ENCODE data around the gene MIA3. TPM values are rescaled to one million over a fixed set of nuclear protein-coding genes. Genes with fewer than 3 reads are reported as not detected.

Gene MIA3
- total and polyA plus RNA-seq, 4 donors, result 20.7 to 69.3 (median 41.6) TPM

DNA sequence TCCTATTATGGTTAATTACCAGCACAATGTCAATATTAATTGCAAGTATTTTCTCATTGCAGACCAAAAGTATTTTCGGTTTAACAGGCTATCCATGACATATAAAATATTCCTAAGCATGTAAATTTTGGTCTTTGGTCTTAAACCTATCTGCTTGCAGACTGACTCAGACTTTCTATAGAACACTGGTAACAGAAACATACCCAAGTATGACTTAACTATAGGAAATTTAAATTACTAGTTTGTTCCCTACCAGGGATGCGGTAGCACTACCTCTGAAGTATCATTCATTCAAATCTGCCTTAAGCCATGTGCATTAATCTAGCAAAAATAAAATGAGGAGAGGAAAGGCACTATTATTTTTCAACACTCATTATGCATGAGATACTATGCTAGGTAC, 31.1 kb upstream of the MIA3 start:
- Histone ChIP-seq H3K9ac (ENCODE audit: insufficient read depth in 1 of 2, low read length in 2 of 2) (no peak overlapping the region), H3K9me3 (ENCODE audit: control insufficient read depth in 4 of 4, insufficient read depth in 3 of 4, low read length in 3 of 4) (no peaks in the 10 kb centered on the region), H3K4me1 (ENCODE audit: control insufficient read depth in 5 of 5, insufficient read depth in 5 of 5, low read length in 5 of 5) (peaks cover 0 to 13% (median 6%) of the 10 kb centered on the region in 5 donors), H3K36me3 (ENCODE audit: control insufficient read depth in 4 of 4, insufficient read depth in 4 of 4, low read length in 4 of 4) (peaks cover 0 to 16% (median 9%) of the 10 kb centered on the region in 4 donors), H3K4me3 (no peak overlapping the region), H3K27me3 (ENCODE audit: control insufficient read depth in 3 of 3, insufficient read depth in 3 of 3, low read length in 2 of 3) (no peaks in the 10 kb centered on the region), H3K27ac (ENCODE audit: low read depth in 1 of 2, low read length in 1 of 2) (no peak overlapping the region)
- TF ChIP-seq, protein P1, sequence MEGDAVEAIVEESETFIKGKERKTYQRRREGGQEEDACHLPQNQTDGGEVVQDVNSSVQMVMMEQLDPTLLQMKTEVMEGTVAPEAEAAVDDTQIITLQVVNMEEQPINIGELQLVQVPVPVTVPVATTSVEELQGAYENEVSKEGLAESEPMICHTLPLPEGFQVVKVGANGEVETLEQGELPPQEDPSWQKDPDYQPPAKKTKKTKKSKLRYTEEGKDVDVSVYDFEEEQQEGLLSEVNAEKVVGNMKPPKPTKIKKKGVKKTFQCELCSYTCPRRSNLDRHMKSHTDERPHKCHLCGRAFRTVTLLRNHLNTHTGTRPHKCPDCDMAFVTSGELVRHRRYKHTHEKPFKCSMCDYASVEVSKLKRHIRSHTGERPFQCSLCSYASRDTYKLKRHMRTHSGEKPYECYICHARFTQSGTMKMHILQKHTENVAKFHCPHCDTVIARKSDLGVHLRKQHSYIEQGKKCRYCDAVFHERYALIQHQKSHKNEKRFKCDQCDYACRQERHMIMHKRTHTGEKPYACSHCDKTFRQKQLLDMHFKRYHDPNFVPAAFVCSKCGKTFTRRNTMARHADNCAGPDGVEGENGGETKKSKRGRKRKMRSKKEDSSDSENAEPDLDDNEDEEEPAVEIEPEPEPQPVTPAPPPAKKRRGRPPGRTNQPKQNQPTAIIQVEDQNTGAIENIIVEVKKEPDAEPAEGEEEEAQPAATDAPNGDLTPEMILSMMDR (IDR thresholded peaks at IDR 0.05; ENCODE audit: control extremely low read depth, extremely low read depth), result no peak
- ATAC-seq (ENCODE audit: insufficient read depth, low FRiP score) (no peak), DNase-seq (no peak)
- 89 to 100% methylated on average over 2 of the region's 2 CpGs for WGBS, 2 donors

- Histone ChIP-seq H3K9ac (ENCODE audit: insufficient read depth in 1 of 2, low read length in 2 of 2) (no peak overlapping the region), H3K9me3 (ENCODE audit: control insufficient read depth in 4 of 4, insufficient read depth in 3 of 4, low read length in 3 of 4) (no peaks in the 10 kb centered on the region), H3K36me3 (ENCODE audit: control insufficient read depth in 4 of 4, insufficient read depth in 4 of 4, low read length in 4 of 4) (peaks cover 0 to 12% (median 5%) of the 10 kb centered on the region in 4 donors), H3K27ac (ENCODE audit: low read depth in 1 of 2, low read length in 1 of 2) (no peak overlapping the region), H3K4me3 (no peak overlapping the region), H3K4me1 (ENCODE audit: control insufficient read depth in 5 of 5, insufficient read depth in 5 of 5, low read length in 5 of 5) (peaks cover 0 to 13% (median 6%) of the 10 kb centered on the region in 5 donors), H3K27me3 (ENCODE audit: control insufficient read depth in 3 of 3, insufficient read depth in 3 of 3, low read length in 2 of 3) (no peaks in the 10 kb centered on the region)
- WGBS, 2 donors, result 84 to 88% methylated on average over 1 of the region's 1 CpG
- no peak for ATAC-seq (ENCODE audit: insufficient read depth, low FRiP score)
- no peak for DNase-seq
- TF ChIP-seq, protein P1 (IDR thresholded peaks at IDR 0.05; ENCODE audit: control extremely low read depth, extremely low read depth), result no peak
Observed at GRCh38 chr1:222588135-222588534, 29.8 kb upstream of the MIA3 start.

DNA sequence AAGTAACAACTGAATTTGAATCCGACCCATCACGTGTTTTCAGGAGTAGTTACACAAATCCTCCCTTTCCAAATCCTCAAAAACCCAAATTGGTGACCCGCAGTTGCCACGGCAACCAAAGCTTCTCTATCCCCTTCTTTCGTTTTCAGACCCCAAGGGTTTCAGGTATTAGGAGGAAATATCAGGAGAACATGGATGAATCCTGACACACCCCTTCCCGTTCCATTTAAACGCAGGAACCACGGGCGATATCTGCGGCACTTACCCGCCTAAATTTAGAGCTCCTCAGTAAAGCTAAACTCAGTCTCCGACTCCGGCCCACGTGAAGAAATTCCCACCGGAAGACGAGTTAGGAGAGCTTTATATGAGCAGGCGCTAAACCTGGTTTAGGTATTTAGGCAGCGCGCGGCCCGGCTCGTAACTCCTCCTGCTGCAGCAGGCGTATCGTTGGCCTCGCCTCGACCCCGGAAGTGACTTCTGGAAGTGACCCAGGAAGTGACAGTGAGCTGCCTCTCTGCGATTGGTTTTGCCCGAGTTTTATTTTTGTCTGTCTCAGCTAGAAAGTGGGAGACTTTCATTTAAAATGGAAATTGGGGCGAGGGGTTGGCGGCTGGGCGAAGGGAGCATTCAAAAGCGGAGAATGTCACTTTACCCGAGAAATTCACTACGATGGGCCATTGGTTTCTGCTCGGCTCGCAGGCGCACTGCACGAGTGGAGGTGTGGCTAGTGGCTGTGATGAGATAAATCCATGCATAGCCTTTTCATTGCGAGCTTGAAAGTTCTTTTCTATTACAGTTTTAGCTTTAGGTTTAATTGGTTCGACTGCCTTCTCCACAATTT, 28.2 kb upstream of the MIA3 start, which contains the start of gene TAF1A:
Gene TAF1A (minus strand): TSS at position 472 of the 841 bp plus-strand sequence.
- 0% methylated on average over 41 of the region's 41 CpGs for WGBS, 2 donors
- peak within 1 kb of the TSS; percentile 92 to 93 for H3K27ac ChIP-seq (ENCODE audit: low read depth in 1 of 2, low read length in 1 of 2)
- H3K9me3 ChIP-seq (ENCODE audit: control insufficient read depth in 4 of 4, insufficient read depth in 3 of 4, low read length in 3 of 4), result no peaks in the 10 kb centered on the region
- H3K36me3 ChIP-seq (ENCODE audit: control insufficient read depth in 4 of 4, insufficient read depth in 4 of 4, low read length in 4 of 4), result peaks cover 0 to 12% (median 4%) of the 10 kb centered on the region in 4 donors
- DNase-seq (peak; percentile 93 to 96 (median 94)), ATAC-seq (ENCODE audit: insufficient read depth, low FRiP score) (peak; percentile 99)
- H3K27me3 ChIP-seq (ENCODE audit: control insufficient read depth in 3 of 3, insufficient read depth in 3 of 3, low read length in 2 of 3), result no peaks in the 10 kb centered on the region
- peak within 1 kb of the TSS in 1 of 2 donors; percentile 93 for H3K9ac ChIP-seq (ENCODE audit: insufficient read depth in 1 of 2, low read length in 2 of 2)
- H3K4me1 ChIP-seq (ENCODE audit: control insufficient read depth in 5 of 5, insufficient read depth in 5 of 5, low read length in 5 of 5), result peaks cover 0 to 13% (median 6%) of the 10 kb centered on the region in 5 donors
- H3K4me3 ChIP-seq, result peak within 1 kb of the TSS; percentile 75
- TF ChIP-seq, protein P1 (IDR thresholded peaks at IDR 0.05; ENCODE audit: control extremely low read depth, extremely low read depth), result no peak
